T-helper 1 cell (primary cell): ENCODE results near the gene NTM.

Experiments
- DNase-seq, 5 donors: peaks; one replicate each; pipeline ENCODE4 v3.0.0-alpha.2; 2012 to 2020

Gene NTM

GRCh38 chr11:131609921-131610320, 239.5 kb downstream of the NTM start:
- no peak for DNase-seq

DNA sequence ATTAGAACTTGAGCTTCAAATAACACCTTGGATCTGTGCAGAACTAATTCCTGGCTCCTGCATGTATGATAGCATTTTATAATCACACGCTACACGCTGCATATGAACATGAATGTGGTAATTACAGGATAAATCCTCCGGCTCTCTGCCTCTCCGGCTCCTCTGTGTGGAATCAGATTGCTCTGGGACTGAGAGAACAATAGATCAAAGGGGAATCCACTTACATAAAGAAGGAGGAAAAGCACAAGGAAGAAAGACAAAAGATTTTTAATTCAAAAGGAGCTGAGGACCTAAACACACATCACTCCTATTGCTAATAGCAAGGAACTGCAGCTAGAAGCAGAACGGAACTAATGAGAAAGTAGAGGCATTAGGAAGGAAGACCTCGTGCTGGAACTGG, 240.9 kb downstream of the NTM start:
- no peak for DNase-seq

DNA sequence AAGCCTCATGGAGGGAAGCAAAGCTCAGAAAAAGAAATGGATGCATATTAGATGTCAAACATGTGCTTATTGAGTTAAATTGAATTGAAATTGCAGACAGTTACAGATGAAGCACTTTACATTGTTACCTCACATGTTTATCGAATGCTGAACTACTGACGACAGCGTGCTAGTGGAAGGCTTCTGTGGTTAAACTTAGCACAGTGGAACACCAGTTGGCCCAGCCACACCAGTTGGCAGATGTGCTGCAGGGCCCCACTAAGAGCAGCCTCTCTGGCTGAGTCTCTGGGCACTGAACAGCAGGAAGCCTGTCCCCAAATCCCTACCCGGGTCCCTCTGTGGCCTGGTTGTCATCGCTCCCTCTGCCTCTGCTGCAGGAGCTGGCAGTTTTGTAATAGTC, 242.1 kb downstream of the NTM start:
- DNase-seq: no peak

DNA sequence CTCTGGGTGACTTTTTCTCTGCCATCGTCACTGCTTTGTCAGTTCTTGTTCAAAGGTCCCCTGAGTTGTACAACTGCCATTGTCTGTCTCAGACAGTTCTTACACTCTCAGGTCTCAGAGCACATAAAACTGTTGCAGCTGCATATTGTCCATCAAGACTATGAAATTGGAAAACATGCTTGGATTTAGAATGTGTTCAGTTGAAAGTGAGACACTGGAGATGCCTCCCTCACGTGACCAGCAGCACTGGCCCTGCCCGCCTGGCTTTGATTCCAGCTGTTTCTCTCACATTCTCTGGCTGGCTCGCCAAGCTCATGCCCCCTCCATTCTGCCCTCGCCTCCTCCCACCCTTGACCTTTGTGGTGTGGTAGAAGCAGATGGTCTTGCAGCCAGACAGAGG, 244.2 kb downstream of the NTM start:
- DNase-seq: no peak

GRCh38 chr11:131615611-131616010, 245.2 kb downstream of the NTM start:
- DNase-seq: no peak

DNA sequence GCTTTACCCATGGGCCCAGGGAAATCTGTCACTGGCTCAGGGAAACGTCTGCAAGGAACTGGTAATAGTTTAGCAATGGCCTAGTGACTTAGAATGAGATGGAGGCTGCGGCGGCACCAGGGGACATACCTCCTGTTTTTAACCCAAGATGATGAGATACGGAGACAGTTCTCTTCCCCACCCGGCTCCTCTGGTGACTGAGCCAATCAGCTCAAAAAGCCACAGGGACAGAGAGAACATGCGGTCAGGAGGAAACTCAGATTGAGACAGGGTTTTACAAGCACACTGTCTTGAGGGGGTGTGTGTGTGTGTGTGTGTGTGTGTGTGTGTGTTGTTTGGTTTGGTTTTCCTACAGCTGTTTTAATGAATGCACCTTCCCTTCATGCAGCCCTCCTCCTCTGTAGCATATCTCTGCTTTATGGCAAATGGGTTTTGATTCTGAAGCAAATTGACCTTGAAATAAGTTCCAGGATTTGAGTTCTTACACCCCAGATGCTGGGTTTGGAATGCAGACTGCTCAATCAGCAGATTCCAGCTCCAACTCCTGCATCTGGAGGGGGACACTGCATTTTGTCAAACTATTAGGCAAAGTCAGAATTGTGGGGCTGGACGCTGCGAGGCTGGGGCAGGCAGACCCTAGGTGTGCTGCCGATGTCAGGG, 246.2 kb downstream of the NTM start:
- DNase-seq: no peak

DNA sequence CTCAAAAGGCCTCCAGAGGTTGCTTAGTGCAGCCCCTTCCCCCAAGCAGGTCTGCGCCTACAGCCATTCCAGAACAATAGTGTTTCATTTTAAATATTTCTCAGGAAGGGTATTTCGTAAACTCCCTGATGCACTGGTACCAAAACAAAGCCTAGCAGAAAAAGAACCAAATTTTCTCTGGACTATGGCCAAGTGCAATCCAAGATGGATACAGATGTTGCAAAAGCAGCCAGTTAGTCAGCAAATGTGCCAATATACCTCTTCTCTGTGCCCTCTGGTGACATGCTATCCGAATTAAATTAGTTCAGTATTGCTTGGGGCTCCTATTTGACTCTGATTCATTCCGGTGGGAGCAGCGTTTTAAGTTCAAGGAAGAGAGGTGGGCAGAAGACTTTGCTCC, 247.8 kb downstream of the NTM start:
- no peak for DNase-seq

GRCh38 chr11:131622193-131622592, 251.8 kb downstream of the NTM start:
- DNase-seq: no peak

- DNase-seq: no peak
Observed at GRCh38 chr11:131624531-131624930, 254.1 kb downstream of the NTM start.

- no peak for DNase-seq
Observed at GRCh38 chr11:131626788-131627187, 256.4 kb downstream of the NTM start.

- no peak for DNase-seq
Observed at GRCh38 chr11:131628739-131629138, 258.3 kb downstream of the NTM start.

DNA sequence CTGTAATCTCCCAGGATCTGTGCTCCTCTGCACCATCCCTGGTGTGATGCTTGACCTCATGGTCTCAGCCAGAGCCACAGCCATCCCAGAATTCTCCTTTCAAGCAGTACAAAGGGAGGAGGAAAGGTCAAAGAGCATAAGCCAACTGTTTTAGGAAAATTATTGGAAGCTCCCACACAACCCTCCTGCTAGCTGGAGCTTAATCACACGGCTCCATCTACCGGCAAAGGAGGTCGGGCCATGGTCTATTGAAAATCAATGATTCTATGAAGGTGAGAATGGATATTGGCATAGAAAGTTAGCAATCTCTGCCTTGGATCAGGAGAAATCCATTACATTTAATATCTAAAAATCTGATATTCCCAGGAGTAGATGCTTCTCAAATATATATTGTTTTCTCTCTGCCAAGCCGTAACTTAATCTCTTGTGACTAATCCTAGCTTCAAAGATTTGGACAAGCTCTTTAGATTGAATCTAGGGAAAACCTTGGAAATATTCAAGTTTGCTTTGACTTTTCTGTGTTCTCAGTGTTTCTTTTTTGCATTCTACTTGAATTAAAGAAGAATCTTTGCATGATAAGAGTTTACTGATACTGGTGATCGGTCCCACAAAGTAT, 259.6 kb downstream of the NTM start:
- no peak for DNase-seq

DNA sequence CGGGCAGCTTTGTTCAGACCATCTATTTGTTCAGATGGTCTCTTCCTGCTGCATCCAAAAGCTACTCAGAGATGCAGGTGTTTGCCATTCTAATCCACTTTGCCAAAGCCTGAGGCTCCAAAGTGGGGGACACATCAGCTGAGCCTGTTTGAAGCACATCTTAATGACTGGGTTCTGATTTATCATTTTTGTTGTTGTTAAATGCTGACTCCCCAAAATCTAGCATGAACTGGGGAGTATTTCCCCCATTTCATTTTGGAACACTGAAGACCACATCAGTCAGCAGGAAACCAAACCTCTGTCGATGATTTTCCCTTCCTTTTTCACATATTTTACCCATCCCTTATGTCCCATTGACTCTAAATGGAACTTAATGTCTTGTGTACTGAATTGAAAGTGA, 262.6 kb downstream of the NTM start:
- no peak for DNase-seq

GRCh38 chr11:131633921-131634715, 263.7 kb downstream of the NTM start:
- no peak for DNase-seq

DNA sequence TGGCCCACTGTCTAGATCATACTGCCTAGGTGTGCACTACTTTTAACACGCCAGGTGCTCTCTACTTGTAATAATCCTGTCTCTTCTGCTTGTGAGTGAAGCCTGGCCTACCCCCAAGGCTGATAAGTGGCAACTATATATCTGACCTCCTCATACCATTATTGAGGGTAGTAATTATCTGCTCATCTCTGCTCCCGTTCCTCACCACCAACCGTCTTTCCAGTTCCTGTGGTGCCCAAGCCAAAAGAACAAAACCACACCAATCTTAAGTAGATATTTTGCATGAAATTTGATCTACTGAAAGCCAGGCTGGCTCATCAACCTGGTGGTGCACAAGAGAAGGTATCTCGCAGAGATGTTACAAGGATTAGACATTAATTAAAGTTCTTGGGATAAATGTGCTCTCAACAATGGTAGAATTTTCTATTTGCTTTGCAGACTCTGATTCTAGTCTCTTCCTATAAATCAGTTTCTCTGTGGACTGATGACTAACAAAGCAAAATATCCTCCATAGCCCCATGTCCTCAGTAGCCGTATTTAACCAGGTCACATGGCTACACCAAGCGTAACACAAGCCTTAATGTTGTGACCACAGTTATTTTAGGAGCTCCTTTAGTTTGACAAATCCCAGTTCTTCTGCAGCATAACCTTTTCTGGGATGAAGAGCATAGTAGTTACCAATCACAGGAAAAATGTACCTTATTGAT, 267.2 kb downstream of the NTM start:
- no peak for DNase-seq

DNA sequence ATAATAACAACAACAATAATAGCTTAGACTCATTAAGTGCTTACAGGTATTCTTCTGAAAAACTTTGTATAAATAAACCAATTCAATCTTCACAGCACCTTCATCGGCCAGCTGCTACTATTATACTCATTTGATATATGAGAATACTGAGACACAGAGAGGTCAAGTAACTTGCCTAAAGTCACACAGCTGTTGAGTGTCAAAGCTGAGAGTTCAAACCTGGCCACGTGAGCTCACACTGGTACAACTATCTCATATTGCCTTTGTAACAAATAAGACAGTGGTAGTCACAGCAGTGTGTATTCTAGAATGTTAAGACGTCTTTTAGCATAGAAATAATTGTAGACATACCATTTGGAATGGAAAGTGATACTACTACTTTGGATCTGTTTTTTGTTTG, 268.5 kb downstream of the NTM start:
- no peak for DNase-seq

- DNase-seq: no peak
Observed at GRCh38 chr11:131640320-131640719, 269.9 kb downstream of the NTM start.

GRCh38 chr11:131642756-131643531, 272.5 kb downstream of the NTM start:
- DNase-seq: no peak

GRCh38 chr11:131644204-131644795, 273.9 kb downstream of the NTM start:
- no peak for DNase-seq

DNA sequence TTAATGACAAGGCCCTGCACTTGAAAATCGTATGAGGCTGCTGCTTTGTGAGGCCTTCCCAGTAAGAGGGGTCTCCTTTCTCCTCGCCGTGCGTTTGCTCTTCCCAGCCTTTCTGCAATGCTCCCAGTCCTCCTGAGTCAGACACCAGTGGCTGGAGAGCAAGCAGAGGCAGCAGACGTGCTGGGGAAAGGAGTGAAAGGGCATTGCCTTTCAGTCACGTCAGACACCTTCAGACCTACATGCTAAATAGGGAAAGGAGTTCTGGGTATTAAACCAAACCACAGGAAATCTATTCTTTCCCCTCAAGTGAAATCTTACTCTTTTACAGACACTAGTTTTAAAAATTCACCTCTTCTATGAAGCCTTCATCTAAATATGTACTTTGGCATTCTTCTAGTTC, 274.8 kb downstream of the NTM start:
- no peak for DNase-seq

DNA sequence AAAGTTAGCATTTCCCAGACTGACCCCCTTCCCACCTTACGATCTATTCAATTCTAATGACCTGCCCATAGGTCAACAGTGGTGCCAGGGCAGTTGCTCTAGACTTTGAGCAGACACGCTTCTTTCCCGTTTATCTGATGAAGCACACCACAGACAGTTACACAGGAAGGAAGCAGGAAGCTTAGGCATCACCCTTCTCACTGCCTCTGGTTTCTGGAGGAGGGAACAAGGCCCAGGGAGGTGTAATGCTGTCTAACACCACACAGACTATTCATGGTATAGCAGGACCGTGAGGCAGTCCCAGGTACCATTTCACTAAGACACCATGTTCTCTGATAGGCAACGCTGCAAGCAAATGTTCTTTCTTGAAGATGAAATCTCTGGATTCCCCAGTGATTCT, 279.4 kb downstream of the NTM start:
- DNase-seq: no peak

- DNase-seq: no peak
Observed at GRCh38 chr11:131652231-131652630, 281.8 kb downstream of the NTM start.
